HG02870 (cell line): ENCODE results near the gene RXRA.

ENCODE experiments used
- ATAC-seq: cut with Tn5 transposase; IDR thresholded peaks from one replicate; pipeline ENCODE4 v1.9.1; 2021; ENCODE audit warnings: mild to moderate bottlenecking, moderate library complexity; ENCODE audit not compliant: unreplicated experiment

RXRA gene

GRCh38 chr9:134335486-134336220 is 9.4 kb downstream of the RXRA start:
- no peak for ATAC-seq

DNA sequence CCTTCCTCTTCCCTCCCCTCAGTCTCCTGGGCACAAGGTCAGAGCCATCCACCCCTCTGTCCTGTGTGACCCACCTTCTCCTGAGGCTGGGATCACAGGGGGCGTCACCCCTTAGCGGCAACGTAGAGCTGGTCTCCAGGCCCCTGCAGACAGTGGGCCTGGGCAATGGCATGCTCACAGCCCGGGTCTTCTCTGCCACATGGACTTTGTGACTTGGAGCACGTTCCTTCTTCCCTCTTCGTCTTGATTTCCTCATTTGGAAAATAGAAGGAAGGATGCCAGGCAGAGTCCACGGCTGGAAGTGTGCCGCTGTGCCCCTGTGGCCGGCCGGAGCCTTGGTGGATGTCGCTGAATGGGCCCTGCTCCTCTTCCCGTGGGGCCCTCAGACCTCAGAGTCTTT is 10.0 kb downstream of the RXRA start:
- no peak for ATAC-seq

DNA sequence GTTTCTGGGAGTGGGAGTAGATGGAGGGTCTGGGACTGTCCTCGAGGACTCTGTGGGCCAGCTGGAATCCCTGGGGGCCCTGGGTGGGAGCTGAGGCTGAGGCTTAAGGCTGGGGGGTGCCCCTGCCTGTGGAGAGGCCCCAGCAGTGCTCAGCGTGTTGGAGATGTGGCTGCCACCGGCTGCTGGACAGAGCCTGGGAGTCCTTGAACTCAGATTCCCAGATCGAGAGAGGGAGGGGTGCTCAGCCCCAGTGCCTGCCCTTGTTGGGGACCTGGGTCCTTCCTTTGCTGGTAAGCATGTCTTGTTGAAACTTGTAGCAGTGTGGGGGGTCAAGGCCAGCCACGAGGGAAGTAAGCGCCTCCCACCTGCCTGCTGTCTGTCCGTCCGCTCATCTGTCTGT is 10.7 kb downstream of the RXRA start:
- no peak for ATAC-seq

DNA sequence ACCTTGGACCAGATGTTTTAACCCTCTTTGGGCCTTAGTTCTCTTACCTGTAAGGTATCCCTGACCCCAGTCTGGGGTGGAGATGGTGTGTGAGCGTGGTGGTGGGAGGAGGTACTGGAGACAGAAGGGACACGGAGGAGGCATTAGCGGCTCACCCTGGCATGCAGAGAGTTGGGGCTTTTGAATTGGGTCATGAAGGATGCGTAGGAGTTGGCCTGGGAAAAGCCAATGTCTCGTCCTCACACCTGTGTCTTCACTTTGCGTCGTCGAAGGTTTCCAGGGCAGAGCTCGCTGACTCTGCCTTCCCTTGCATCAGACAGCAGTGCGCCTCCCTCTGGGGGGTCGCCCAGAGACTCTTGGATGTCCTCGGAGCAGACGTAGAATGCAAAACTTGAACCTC is 11.2 kb downstream of the RXRA start:
- ATAC-seq: no peak

DNA sequence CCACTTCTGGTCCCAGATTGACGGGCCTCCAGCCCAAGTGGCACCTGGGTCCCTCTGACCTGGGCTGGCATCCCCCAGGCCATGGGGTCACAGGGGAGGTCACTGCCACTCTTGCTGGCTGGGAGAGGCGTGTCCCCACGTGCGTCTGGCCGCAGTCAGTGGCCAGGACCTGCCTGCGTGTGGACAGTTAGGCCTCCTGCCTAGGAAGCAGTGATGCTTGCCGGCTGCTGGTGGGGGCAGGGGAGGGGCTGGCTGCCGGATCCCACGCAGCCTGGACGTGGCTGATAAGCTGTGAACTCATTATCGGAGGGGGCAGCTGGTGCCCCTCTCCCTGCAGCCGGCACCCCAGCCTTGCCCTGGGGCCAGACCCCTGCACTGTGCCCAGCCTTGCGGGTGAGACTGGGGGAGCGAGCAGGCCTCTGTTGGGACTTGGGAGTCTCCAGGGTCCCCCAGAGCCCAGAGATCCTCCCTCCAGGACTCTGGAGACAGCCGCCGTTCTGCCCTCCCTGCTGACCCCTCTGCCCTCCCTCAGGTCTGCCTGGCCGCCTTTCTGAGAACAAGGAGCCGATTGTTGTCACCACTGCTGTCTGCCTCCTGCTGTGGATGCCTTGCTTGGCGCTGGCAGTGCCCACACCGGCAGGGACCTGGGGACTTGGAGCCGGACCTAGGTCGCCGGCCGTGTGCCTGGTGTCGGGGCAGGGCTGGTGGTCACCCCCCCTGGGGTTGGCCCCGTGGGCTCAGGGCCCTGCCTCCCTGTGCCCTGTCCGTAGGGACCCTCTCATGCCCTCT is 12.3 kb downstream of the RXRA start:
- no peak for ATAC-seq

DNA sequence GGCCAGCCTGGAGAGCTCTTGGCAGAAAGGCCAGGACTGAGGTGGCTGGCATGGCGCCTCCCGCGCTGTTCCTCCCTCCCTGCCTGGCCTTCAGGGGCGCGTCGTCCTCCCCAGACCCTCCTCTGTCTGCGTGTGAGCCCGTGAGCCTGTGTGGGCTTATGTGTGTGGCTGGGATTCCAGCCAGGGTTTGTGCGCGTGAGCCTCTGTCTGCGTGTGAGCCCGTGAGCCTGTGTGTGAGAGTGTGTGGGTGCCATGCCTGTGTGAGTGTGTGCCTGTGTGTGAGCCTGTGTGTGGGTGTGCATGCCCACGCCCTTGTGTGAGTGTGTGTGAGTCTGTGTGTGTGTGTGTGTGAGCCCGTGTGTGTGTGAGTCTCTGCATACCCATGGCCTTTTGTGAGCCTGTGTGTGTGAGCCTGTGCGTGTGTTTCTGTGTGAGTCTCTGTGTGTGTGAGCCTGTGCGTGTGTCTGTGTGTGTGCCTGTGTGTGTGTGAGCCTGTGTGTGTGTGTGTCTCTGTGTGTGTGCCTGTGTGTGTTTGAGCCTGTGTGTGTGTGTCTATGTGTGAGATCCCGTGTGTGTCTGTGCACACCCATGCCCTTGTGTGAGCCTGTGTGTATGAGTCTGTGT is 13.0 kb downstream of the RXRA start:
- no peak for ATAC-seq

GRCh38 chr9:134340475-134341160 is 14.4 kb downstream of the RXRA start:
- no peak for ATAC-seq

DNA sequence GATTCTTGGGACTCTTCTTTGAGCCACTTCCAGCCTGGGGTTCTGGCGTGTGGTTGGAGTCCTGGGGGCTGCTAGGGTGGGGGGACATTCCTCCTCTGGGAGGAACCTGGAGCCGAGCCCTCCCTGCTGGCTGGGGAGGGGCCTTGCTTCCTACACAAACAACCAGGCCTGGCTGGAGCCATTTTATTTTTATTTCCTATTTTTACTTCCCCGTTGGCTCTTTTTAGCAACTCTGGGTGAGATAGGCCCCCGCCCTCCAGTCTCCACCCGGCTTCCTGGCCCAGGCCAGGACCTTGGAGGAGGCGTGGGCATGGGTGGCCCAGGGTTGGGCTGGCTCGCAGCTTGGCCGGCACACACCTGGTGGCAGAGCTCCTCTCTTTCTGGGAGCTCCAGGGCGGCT is 15.1 kb downstream of the RXRA start:
- ATAC-seq: no peak

DNA sequence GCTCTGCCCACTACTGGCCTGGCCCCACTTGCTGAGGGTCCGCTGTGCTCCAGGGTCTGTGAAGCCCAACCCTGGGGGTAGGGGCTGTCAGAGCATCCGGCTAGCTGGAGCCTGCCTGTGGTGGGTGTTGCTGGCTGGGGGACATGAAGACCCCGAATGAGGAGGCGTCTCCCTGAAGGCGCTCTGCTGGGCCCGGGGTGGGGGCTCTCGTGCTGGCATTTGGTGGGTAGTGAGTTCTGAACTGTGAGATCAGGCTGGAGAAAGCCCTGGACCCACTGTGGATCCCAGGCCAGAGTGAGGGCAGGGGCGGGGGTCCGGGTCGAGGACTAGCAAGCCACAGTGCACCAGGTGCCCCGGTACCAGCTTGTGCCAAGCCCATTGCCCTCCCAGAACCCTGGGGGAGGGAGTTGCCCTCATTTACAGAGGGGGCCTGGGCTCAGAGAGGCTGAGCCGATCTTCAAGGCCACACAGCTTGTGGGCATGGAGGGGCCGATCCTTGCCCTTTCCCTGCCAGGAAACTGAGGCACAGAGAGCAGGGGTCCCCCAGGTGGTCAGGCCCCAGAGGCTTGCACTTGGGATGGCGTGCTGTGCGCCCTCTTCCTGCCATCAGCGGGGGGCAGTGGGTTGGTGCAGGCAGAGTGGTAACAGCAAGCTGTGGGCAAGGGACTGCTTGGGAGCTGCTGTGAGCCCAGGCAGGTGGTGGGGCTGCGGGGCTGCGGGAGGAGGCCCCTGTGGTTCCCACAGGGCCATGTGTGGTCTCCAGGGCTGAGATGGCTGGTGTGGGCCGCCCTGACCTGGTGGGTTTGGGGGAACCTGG is 15.9 kb downstream of the RXRA start:
- no peak for ATAC-seq

- ATAC-seq: no peak
These were observed 16.5 kb downstream of the RXRA start for GRCh38 chr9:134342746-134343115.

DNA sequence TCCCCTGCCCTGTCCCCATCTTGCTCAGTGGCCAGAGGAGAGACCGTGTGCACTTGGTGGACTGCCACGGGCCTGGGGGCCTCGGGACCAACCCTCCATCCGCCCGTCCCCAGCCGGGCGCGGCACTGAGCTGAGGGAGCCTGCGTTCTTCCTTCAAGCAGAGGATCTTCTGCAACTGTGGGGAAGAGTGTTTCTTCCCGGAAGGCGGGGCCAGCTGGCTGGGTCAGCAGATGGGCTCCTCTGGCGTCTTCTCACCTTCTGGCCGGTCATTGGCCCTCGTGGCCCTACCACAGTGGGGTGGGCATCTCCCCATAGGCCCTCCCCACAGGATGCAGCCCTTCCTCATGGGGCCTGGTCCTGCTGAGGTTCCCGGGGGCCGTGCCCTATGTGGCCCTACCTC is 17.4 kb downstream of the RXRA start:
- ATAC-seq: no peak

DNA sequence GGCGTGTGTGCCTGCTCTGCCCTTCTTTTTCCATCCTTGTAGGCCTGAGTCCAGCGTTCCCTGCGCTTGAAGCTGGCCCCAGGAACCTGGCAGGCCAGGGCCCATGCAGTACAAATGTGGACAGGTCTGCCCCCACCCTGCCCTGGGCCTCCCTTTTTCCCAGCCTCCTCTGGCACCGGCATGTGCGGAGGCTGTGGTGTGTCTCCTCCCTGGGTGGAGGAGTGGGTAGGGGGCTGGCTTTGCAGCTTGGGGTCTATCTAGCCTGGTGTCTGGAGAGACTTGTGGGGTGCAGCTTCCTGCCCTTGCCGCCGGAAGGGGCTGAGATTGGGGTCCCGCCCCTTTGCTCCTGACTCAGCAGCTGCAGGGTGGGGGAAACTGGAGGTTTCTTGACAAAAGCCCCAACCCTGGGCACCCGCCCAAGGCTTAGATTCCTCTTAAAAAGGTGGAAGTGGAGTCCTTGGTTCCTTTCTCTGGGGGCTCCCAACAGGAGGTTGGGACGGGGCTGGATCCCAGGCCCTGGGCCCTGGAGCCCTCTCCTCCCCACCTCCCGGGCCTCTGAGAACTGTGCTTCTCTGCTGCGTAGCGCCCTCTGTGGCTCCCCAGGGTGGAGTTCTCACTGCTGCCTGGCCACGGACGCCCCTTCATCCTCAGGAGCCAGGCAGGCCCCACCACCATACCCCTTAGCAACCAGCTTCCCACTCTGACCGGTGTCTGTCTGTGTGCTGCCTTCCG is 18.0 kb downstream of the RXRA start:
- no peak for ATAC-seq

GRCh38 chr9:134344800-134345310 is 18.6 kb downstream of the RXRA start:
- ATAC-seq: no peak

DNA sequence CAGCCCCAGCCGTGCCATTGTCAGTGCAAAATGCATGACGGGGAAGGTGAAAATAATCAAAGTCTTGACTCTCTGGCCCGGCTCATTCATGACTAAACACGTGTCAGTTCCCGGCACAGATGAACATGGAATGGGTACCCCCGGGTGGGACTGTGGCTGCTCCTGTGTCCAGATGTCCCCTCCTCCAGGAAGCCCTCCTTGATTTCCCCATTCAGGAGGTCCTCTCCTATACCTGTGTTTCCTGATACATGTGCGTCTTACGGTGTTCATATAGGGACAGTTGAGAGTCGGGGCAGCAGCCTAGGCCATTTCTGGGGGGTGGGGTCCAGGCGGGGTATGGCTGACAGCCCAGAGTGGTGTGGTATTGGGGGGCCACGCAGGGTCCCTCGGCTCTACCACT is 19.5 kb downstream of the RXRA start:
- ATAC-seq: no peak

- no peak for ATAC-seq
These were observed 19.9 kb downstream of the RXRA start for GRCh38 chr9:134346151-134346550.

GRCh38 chr9:134346840-134347583 is 20.8 kb downstream of the RXRA start:
- ATAC-seq: no peak

GRCh38 chr9:134347996-134348395 is 21.7 kb downstream of the RXRA start:
- no peak for ATAC-seq

DNA sequence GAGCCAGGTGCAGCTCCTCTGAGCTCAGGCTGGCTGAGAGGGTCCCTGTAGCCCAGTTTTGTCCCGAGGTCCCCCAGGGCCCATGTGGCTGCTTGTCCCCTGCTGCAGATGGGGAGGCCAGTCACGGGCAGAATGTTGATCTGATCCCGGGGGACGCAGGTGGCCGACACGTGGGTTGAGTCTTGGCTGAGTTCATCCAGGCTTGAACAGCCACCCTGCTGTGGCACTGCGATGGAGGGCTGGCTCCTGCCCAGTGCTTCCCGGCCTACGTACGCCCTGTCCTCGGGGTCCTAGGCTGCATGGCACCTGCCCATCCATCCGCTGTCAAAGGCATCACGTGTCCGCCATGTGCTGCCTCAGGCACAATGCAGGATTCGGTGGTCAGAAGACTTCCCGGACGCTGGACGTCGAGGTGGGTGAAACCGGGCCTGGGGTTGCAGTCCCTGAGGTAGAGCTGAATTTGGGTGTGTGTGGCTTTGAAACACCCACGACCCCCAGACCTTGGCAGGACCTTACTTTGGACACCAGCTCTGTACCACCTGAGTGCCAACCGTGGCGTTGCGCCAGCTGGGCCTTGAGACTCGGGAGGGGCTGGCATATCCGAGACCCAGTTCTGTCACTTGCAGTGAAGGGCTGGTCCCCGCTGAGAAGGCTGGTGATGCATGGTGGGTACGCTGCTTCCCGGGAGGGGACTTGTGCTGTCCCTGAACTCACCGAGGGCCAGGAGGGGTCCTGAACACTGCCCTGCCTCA is 22.3 kb downstream of the RXRA start:
- ATAC-seq: no peak
